Gastrocnemius medialis (tissue), 4 donors: ENCODE measurements around the gene TADA3. TPM values are rescaled to one million over a fixed set of nuclear protein-coding genes. Genes with fewer than 3 reads are reported as not detected.

Source experiments
- ATAC-seq, 2 donors: fragments of 150-250 bp; one replicate each; pipeline ENCODE4 v1.9.1; 2016
- DNase-seq, 2 donors: peaks; one replicate each; pipeline ENCODE4 v3.0.0-alpha.2; 2019
- H3K27ac ChIP-seq, 4 donors: fragments of 200-600 bp; sonication (generic); 1 replicate in 1 of 4; 2 replicates in 3 of 4; pipeline ENCODE4 v1.5.1; 2016 to 2018; ENCODE audit warnings: mild to moderate bottlenecking in 2 of 4, moderate library complexity in 1 of 4
- H3K27me3 ChIP-seq, 3 donors: fragments of 200-600 bp; sonication (generic) in 2 of 3; 1 replicate in 1 of 3; 2 replicates in 2 of 3; pipeline versions ENCODE4 v1.5.1 to v1.6.0; 2016 to 2019; ENCODE audit warnings: mild to moderate bottlenecking in 1 of 3, moderate library complexity in 1 of 3
- H3K36me3 ChIP-seq, 2 donors: fragments of 200-600 bp; sonication (generic) in 1 of 2; one replicate each; pipeline ENCODE4 v1.5.1; 2017 to 2018
- H3K4me1 ChIP-seq, 2 donors: fragments of 200-600 bp; sonication (generic) in 1 of 2; one replicate each; pipeline ENCODE4 v1.5.1; 2016 to 2017; ENCODE audit warnings: mild to moderate bottlenecking in 2 of 2
- H3K4me3 ChIP-seq, 4 donors: fragments of 200-600 bp; sonication (generic) in 3 of 4; 1 replicate in 1 of 4; 2 replicates in 3 of 4; pipeline ENCODE4 v1.5.1; 2016 to 2019; ENCODE audit warnings: mild to moderate bottlenecking in 2 of 4
- H3K9me3 ChIP-seq, 3 donors: fragments of 200-600 bp; sonication (generic) in 2 of 3; 1 replicate in 1 of 3; 2 replicates in 2 of 3; pipeline ENCODE4 v1.5.1; 2016 to 2019
- POLR2A ChIP-seq, 2 donors: fragments of 450-650 bp; IDR thresholded peaks; one replicate each; pipeline ENCODE4 v1.6.1; 2017; ENCODE audit warnings: antibody characterized with exemption in 2 of 2, mild to moderate bottlenecking in 2 of 2, moderate library complexity in 2 of 2
- in situ Hi-C, 4 donors: fragments of 200-750 bp; cut with MboI; loops; one replicate each; pipeline versions ENCODE4 v1.15.0 to v1.8.0; 2017; ENCODE audit warnings: low sequenced_read_pairs in 4 of 4
- intact Hi-C: fragments of 100-400 bp; cut with DNase I; formaldehyde crosslinking; loops from one replicate; pipeline ENCODE4 v1.15.1; 2023; ENCODE audit warnings: low total_unique reads
- total RNA-seq, 4 donors: library from RNA; depleted of rRNA; stranded (reverse); fragments of >200 nt; gene quantifications; one replicate each; pipeline versions ENCODE4 v1.1.0 to v1.2.3, GENCODE V29; 2016
- TF ChIP-seq, protein P1 (sequence below), 5 experiments: fragments of 450-650 bp in 3 of 5; fragments of 200-600 bp in 2 of 5; sonication (generic) in 2 of 5; IDR thresholded peaks in 4 of 5; conservative IDR thresholded peaks in 1 of 5; 1 replicate in 4 of 5; 2 replicates in 1 of 5; pipeline ENCODE4 v1.5.1; 2016 to 2019; ENCODE audit warnings: antibody characterized with exemption in 5 of 5, mild to moderate bottlenecking in 3 of 5, moderate library complexity in 3 of 5

Gene TADA3
- total RNA-seq, 4 donors from 2014 or later, result 58.1 to 83.5 (median 66.7) TPM

DNA sequence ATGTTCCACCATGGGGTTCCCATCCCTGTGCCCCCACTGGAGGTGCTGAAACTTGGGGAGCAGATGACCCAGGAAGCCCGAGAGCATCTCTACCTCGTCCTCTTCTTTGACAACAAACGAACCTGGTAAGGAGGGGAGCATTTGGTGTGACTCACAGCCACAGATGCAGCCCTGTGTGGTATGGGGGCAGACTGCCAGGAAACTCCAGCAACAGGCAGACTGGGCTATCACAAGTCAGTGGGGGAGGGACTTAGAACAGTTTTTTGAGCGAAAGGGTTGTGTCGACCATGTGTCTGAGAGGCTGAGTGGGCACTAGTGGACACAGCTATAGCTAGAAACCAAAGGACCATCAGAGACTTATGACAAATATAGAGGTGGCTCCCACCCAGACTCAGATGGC is 45.9 kb downstream of the TADA3 start:
- Histone ChIP-seq H3K4me3 (no peak overlapping the region), H3K27me3 (no peaks in the 10 kb centered on the region), H3K9me3 (no peaks in the 10 kb centered on the region), H3K4me1 (peaks cover 19 to 20% of the 10 kb centered on the region in 2 donors), H3K27ac (no peak overlapping the region), H3K36me3 (peaks cover 2 to 75% of the 10 kb centered on the region in 2 donors)
- intact Hi-C loops, result no loop called here
- no peak for ATAC-seq
- DNase-seq, result no peak
- in situ Hi-C loops, result no loop called here
- TF ChIP-seq, protein P1, sequence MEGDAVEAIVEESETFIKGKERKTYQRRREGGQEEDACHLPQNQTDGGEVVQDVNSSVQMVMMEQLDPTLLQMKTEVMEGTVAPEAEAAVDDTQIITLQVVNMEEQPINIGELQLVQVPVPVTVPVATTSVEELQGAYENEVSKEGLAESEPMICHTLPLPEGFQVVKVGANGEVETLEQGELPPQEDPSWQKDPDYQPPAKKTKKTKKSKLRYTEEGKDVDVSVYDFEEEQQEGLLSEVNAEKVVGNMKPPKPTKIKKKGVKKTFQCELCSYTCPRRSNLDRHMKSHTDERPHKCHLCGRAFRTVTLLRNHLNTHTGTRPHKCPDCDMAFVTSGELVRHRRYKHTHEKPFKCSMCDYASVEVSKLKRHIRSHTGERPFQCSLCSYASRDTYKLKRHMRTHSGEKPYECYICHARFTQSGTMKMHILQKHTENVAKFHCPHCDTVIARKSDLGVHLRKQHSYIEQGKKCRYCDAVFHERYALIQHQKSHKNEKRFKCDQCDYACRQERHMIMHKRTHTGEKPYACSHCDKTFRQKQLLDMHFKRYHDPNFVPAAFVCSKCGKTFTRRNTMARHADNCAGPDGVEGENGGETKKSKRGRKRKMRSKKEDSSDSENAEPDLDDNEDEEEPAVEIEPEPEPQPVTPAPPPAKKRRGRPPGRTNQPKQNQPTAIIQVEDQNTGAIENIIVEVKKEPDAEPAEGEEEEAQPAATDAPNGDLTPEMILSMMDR (IDR thresholded peaks at IDR 0.05 in 4 of 5, conservative IDR thresholded peaks at IDR 0.05 in 1 of 5), result no peak
- TF ChIP-seq POLR2A (IDR thresholded peaks at IDR 0.05), result no peak

DNA sequence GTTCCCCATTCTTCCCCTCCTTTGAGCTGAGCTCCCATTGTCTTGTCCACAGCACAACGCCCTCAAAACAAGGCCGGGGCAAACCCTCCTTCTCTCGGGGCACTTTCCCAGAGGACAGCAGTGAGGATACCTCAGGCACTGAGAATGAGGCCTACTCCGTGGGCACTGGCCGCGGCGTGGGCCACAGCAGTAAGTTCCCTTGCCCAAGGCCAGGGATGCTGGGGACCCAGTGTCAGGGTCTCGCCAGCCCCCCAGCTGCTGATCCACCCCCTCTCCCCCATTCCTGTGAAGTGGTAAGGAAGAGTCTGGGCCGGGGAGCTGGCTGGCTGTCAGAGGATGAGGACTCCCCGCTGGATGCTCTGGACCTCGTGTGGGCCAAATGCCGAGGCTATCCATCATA is 46.8 kb downstream of the TADA3 start:
- Histone ChIP-seq H3K4me1 (peaks cover 12 to 13% of the 10 kb centered on the region in 2 donors), H3K27me3 (no peaks in the 10 kb centered on the region), H3K36me3 (peaks cover 2 to 79% of the 10 kb centered on the region in 2 donors), H3K27ac (no peak overlapping the region), H3K9me3 (no peaks in the 10 kb centered on the region), H3K4me3 (no peak overlapping the region)
- in situ Hi-C loops (no loop called here), intact Hi-C loops (no loop called here)
- TF ChIP-seq POLR2A (IDR thresholded peaks at IDR 0.05), result no peak
- TF ChIP-seq, protein P1 (IDR thresholded peaks at IDR 0.05 in 4 of 5, conservative IDR thresholded peaks at IDR 0.05 in 1 of 5), result no peak
- ATAC-seq (no peak), DNase-seq (no peak)

DNA sequence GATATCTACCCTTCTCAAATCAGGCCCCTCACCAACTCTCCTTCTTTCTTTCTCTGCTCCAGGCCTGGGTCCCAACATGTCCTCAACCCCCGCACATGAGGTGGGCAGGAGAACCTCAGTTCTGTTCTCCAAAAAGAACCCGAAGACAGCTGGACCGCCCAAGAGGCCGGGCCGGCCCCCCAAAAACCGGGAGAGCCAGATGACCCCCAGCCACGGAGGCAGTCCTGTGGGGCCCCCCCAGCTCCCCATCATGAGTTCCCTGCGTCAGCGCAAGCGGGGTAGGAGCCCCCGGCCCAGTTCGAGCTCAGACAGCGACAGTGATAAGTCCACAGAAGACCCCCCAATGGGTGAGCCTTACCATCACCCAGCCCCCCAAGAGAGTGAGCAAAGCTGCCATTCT is 48.1 kb downstream of the TADA3 start:
- Histone ChIP-seq H3K4me3 (no peak overlapping the region), H3K27me3 (no peaks in the 10 kb centered on the region), H3K9me3 (no peaks in the 10 kb centered on the region), H3K4me1 (peaks cover 3 to 5% of the 10 kb centered on the region in 2 donors), H3K36me3 (peaks cover 2 to 93% of the 10 kb centered on the region in 2 donors), H3K27ac (no peak overlapping the region)
- ATAC-seq (no peak), DNase-seq (no peak)
- intact Hi-C loops, result no loop called here
- TF ChIP-seq, protein P1 (IDR thresholded peaks at IDR 0.05 in 4 of 5, conservative IDR thresholded peaks at IDR 0.05 in 1 of 5), result no peak
- TF ChIP-seq POLR2A (IDR thresholded peaks at IDR 0.05), result no peak
- in situ Hi-C loops, result no loop called here

DNA sequence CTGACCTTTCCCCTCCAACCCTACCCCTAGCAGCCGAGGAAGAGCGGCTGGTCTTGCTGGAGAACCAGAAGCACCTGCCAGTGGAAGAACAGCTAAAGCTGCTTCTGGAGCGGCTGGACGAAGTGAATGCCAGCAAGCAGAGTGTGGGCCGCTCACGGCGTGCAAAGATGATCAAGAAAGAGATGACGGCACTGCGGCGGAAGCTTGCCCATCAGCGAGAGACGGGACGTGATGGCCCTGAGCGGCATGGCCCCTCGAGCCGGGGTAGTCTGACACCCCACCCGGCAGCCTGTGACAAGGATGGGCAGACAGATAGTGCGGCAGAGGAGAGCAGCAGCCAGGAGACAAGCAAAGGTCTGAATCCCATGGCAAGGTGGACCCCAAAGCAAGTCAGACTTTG is 48.7 kb downstream of the TADA3 start:
- Histone ChIP-seq H3K27me3 (no peaks in the 10 kb centered on the region), H3K4me1 (no peaks in the 10 kb centered on the region), H3K36me3 (peaks cover 2 to 98% of the 10 kb centered on the region in 2 donors), H3K9me3 (no peaks in the 10 kb centered on the region), H3K4me3 (no peak overlapping the region), H3K27ac (no peak overlapping the region)
- intact Hi-C loops, result no loop called here
- ATAC-seq (no peak), DNase-seq (no peak)
- in situ Hi-C loops, result no loop called here
- TF ChIP-seq POLR2A (IDR thresholded peaks at IDR 0.05), result no peak
- TF ChIP-seq, protein P1 (IDR thresholded peaks at IDR 0.05 in 4 of 5, conservative IDR thresholded peaks at IDR 0.05 in 1 of 5), result no peak

DNA sequence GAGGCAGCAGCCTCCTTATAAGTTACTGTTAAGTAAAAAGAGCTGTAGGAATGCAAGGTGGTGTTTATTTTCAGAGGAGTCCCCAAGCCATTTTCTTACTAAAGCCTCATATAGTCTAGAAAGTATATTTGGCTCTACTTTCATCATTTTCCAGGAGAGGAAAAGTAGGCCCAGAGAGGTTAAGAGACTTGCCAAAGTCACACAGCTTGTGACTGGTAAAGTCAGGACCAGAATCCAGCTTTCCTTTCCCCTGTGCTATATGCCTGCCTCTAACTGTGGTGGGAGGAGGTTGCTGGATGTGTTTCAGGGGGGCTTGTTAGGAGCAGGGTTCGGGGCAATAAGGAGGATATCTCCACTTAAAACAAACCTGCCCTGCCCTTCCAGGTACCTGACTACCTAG is 49.7 kb downstream of the TADA3 start:
- ATAC-seq (no peak), DNase-seq (no peak)
- H3K9me3 ChIP-seq, result no peaks in the 10 kb centered on the region
- H3K27ac ChIP-seq, result no peak overlapping the region
- H3K4me1 ChIP-seq, result no peaks in the 10 kb centered on the region
- no peak overlapping the region for H3K4me3 ChIP-seq
- H3K27me3 ChIP-seq, result no peaks in the 10 kb centered on the region
- H3K36me3 ChIP-seq, result peaks cover 2 to 100% of the 10 kb centered on the region in 2 donors
- intact Hi-C loops (no loop called here), in situ Hi-C loops (no loop called here)
- TF ChIP-seq POLR2A (IDR thresholded peaks at IDR 0.05), result no peak
- TF ChIP-seq, protein P1 (IDR thresholded peaks at IDR 0.05 in 4 of 5, conservative IDR thresholded peaks at IDR 0.05 in 1 of 5), result no peak
